Pons (tissue), 1 donor: ENCODE measurements around the gene TENM4.
"Not testable (repeated sequence)": the region's sequence is repeated elsewhere in the genome, so short reads cannot be mapped to it uniquely, and the experiment has no call there.

Experiments
- DNase-seq: peaks from one replicate; pipeline ENCODE4 v3.0.0-alpha.2; 2016; ENCODE audit warnings: low spot score

TENM4 gene

DNA sequence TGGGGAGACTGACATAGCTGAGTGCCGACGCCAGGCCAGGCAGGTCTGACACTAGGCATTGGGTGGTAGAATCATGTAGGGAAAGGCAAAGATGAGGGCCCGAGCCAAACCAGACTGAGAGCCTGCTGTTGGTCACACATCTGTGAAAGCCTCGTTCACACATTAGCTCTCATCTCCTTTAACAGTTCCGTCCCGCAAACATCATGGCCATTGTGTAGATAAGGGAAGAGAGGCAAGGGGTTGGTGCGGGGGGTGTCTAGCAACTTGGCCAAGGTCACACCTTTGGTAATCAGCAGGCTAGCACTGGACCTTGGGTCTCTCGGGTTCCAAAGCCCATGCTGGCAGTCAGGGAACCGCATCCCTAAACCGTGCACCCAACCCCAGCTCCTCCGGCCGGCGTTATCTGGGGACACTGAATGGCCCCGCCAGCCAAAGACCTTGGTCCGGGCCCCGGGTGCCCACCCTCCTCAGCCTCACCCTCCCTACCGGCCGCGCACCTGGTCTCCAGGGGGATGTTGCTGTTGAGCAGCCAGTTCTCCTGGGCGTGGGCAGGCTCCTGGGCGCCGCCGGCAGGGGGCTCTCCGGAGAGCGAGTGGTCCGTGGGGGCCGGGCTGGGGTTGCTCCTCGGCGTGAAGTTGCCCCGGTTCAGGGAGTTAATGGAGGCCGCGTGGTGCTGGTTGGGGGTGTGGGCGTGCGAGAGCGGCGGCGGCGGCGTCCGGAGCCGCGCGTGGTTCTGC lies 537.9 kb downstream of the TENM4 start:
- no peak for DNase-seq

DNA sequence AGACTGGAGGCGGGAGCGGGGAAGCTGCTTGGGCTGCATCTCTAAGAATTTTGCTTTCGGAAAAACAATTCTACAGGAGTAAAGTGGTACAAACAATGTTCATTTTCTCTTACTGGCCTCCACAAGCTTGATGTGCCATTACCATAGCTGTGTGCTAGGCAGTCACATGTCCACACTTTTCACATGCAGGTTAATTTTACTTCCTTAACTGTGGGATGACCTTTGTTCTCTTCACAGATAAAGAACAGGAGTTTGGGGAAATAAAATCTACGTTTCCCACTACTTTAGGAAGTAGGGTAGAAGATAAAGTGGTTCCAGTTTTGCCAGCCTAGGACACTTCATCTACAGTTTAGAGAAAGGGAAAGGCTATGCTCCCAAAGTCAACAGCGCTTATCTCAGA lies 539.0 kb downstream of the TENM4 start:
- DNase-seq = no peak

- DNase-seq = no peak
These were observed 542.5 kb downstream of the TENM4 start for GRCh38 chr11:78898266-78898775.

DNA sequence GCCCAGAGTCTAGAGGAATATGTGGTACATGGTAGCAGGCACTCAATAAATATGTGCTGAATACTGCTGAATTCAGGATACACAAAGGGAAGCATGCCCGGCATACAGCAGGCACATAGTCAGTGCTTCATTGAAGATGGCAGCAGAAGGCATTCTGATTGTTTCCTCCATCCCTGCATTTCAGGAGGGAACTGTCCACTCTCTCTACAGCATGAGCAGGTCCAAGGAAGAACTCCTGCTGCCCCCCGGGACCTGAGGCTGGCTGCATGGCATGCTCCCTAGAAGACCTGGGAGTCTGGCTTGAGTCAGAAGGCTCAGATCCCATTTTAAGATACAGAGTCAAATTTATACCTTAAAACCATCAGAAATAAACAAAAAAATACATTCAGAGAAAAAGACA lies 546.8 kb downstream of the TENM4 start:
- no peak for DNase-seq

- DNase-seq = no peak
These were observed 551.1 kb downstream of the TENM4 start for GRCh38 chr11:78889698-78890097.

- DNase-seq = no peak
These were observed 554.2 kb downstream of the TENM4 start for GRCh38 chr11:78886616-78887015.

GRCh38 chr11:78884761-78885160 lies 556.1 kb downstream of the TENM4 start:
- DNase-seq = no peak

DNA sequence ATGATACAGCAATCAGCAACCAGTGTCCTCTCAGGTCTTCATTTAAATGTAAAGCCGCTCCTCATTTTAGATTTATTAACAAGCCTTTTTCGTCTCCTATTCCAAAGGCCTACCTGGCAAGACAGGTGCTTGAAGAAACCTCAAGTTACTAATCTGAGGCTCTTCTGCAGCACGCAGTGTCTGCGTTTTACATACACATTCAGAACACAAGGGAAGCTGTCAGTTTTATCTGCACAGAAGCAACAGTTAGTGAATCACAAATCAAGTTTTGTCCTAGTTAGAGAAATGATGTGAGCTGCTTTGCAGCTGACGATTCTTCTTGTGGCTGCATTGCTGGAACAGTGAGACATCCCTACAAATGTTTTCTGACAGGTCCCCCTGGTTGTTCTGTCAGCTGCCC lies 557.3 kb downstream of the TENM4 start:
- DNase-seq = no peak

DNA sequence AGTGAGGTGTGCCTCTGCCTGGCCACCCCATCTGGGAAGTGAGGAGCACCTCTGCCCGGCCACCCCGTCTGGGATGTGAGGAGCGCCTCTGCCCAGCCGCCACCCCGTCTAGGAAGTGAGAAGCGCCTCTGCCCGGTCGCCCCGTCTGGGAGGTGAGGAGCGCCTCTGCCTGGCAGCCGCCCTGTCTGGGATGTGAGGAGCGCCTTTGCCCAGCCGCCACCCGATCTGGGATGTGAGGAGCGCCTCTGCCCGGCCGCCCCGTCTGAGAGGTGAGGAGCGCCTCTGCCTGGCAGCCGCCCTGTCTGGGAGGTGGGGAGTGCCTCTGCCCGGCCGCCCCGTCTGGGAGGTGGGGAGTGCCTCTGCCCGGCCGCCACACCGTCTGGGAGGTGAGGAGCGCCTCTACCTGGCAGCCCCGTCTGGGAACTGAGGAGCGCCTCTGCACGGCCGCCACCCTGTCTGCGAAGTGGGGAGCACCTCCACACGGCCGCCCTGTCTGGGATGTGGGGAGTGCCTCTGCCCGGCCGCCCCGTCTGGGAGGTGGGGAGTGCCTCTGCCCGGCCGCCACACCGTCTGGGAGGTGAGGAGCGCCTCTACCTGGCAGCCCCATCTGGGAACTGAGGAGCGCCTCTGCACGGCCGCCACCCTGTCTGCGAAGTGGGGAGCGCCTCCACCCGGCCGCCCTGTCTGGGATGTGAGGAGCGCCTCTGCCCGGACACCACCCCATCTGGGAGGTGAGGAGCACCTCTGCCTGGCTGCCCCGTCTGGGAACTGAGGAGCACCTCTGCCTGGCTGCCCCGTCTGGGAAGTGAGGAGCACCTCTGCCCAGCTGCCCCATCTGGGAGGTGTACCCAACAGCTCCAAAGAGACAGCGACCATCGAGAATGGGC lies 561.5 kb downstream of the TENM4 start:
- not testable (repeated sequence) for DNase-seq

GRCh38 chr11:78878631-78879030 lies 562.2 kb downstream of the TENM4 start:
- no peak for DNase-seq

- DNase-seq = no peak
These were observed 564.2 kb downstream of the TENM4 start for GRCh38 chr11:78876676-78877075.

DNA sequence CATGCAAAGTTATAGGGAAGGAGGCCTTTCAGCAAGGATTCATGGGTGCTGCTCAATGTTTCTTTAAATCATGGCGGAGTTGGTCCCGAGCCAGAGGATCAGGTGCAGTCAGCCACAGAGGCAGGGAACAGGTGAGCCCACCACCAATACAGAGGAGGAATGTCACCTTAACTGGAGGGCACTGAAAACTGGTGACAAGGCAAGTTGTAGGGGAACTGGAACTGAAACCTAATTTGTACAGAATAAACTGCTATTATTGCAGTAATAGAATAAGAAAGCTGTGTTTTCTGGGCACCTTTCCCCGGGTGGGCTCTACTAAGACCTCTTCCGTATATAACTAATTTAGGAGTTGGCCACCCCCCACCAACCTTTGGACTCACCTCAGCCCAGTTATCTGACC lies 570.2 kb downstream of the TENM4 start:
- no peak for DNase-seq

DNA sequence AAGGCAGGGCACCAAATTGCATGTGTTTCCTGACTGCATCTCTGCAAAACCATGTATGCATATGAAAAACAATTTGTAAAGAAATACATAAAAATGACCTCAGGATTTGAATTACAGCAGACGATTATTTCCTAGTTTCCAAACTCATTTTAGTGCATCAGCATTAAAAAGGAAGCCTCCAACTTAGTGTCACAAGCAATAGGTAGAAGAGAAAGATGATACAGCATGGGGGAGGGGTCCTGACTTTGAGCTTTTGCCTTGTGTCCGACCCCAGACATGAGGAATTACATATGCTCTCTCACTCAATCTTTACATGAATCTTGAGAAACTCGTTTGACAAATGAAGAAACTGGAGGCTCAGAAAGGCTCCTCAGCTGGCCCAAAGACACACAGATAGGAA lies 571.5 kb downstream of the TENM4 start:
- no peak for DNase-seq

DNA sequence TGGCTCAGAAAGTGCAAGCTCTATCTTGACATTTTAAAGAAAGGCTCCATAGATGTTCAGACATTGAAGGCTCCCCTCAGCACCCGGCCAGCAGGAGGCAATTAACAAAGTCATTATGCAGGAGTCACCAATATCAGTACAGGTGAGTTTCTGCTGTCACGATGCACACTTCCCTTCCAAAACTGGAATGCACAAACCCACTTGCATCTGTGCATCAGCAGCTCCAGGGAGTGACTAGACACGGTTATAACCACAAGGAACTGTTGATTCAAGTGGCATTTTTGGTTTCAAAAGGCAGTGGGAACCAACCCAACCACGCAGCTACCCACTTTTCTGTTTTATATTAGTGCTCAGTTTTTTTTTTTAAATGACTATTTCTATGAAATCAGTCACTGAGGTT lies 572.3 kb downstream of the TENM4 start:
- no peak for DNase-seq

GRCh38 chr11:78860720-78861422 lies 580.0 kb downstream of the TENM4 start:
- no peak for DNase-seq

GRCh38 chr11:78857688-78858087 lies 583.1 kb downstream of the TENM4 start:
- no peak for DNase-seq

- DNase-seq = no peak
These were observed 584.6 kb downstream of the TENM4 start for GRCh38 chr11:78856211-78856610.

GRCh38 chr11:78855116-78855515 lies 585.7 kb downstream of the TENM4 start:
- no peak for DNase-seq

DNA sequence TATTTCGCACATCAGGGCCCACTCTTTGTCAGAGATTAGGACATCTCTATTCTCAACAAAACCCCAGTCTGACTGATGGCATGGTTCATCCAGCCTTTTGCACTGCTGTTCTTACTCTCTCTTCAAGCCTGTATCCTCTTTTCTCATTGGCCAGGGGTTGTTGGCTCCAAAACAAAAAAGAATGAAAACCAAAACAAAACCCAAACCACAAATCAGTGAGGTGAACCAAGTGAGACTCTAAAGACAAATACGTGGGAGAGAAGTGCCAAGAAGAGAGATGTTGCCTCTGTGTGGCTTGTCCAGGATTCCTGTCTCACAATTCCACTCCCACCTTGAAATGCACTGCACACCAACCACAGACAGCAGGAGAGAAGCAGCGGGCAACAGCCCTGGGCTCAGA lies 587.3 kb downstream of the TENM4 start:
- DNase-seq = no peak

- no peak for DNase-seq
These were observed 588.8 kb downstream of the TENM4 start for GRCh38 chr11:78851878-78852586.

- DNase-seq = no peak
These were observed 590.8 kb downstream of the TENM4 start for GRCh38 chr11:78850078-78850477.

- DNase-seq = no peak
These were observed 594.6 kb downstream of the TENM4 start for GRCh38 chr11:78846269-78846668.
